Measurements from ENCODE around the gene ARV1.
"Not testable (repeated sequence)": the region's sequence is repeated elsewhere in the genome, so short reads cannot be mapped to it uniquely, and the experiment has no call there.

The ARV1 gene

GRCh38 chr1:231020139-231020601, 41.3 kb downstream of the ARV1 start:
- no peak for DNase-seq

- no peak for DNase-seq
Measured at GRCh38 chr1:231020816-231021215, 41.9 kb downstream of the ARV1 start.

- no peak for DNase-seq
Measured at GRCh38 chr1:231021540-231022031, 42.7 kb downstream of the ARV1 start.

GRCh38 chr1:231022543-231022942, 43.6 kb downstream of the ARV1 start:
- DNase-seq = not testable (repeated sequence)

- DNase-seq = no peak
Measured at GRCh38 chr1:231023150-231023549, 44.3 kb downstream of the ARV1 start.

- no peak for DNase-seq
Measured at GRCh38 chr1:231026576-231026975, 47.7 kb downstream of the ARV1 start.

GRCh38 chr1:231027136-231027925, 48.4 kb downstream of the ARV1 start:
- DNase-seq = no peak

- DNase-seq = no peak
Measured at GRCh38 chr1:231027971-231028370, 49.1 kb downstream of the ARV1 start.

- DNase-seq = no peak
Measured at GRCh38 chr1:231028682-231029081, 49.8 kb downstream of the ARV1 start.

- DNase-seq = not testable (repeated sequence)
Measured at GRCh38 chr1:231029247-231029646, 50.4 kb downstream of the ARV1 start.

- DNase-seq = no peak
Measured at GRCh38 chr1:231029841-231030240, 50.9 kb downstream of the ARV1 start.

GRCh38 chr1:231032963-231033362, 54.1 kb downstream of the ARV1 start:
- no peak for DNase-seq

- DNase-seq = no peak
Measured at GRCh38 chr1:231035799-231036198, 56.9 kb downstream of the ARV1 start.

GRCh38 chr1:231036416-231036815, 57.5 kb downstream of the ARV1 start:
- DNase-seq = no peak

- DNase-seq = no peak
Measured at GRCh38 chr1:231037585-231038517, 59.0 kb downstream of the ARV1 start.

GRCh38 chr1:231039161-231040018, 60.5 kb downstream of the ARV1 start:
- DNase-seq = peak; percentile 52 to 59

- peak; percentile 75 to 76 for DNase-seq
Measured at GRCh38 chr1:231040019-231040799, 61.3 kb downstream of the ARV1 start, which contains the start of gene FAM89A. Gene FAM89A, minus strand, starts transcription at chr1:231040254. Its CDS starts 43 bp downstream, at chr1:231040211.

- no peak for DNase-seq
Measured at GRCh38 chr1:231040800-231041718, 62.2 kb downstream of the ARV1 start.

GRCh38 chr1:231041719-231042261, 62.9 kb downstream of the ARV1 start:
- no peak for DNase-seq

GRCh38 chr1:231044588-231044987, 65.7 kb downstream of the ARV1 start:
- DNase-seq = no peak

Measured in activated CD4-positive, alpha-beta T cell treated with anti-CD3 and anti-CD28 coated beads, Interleukin-2, amount 50 U/mL, for 48 hours (primary cell).